ENCODE results near the gene DAB2IP.

The DAB2IP gene

DNA sequence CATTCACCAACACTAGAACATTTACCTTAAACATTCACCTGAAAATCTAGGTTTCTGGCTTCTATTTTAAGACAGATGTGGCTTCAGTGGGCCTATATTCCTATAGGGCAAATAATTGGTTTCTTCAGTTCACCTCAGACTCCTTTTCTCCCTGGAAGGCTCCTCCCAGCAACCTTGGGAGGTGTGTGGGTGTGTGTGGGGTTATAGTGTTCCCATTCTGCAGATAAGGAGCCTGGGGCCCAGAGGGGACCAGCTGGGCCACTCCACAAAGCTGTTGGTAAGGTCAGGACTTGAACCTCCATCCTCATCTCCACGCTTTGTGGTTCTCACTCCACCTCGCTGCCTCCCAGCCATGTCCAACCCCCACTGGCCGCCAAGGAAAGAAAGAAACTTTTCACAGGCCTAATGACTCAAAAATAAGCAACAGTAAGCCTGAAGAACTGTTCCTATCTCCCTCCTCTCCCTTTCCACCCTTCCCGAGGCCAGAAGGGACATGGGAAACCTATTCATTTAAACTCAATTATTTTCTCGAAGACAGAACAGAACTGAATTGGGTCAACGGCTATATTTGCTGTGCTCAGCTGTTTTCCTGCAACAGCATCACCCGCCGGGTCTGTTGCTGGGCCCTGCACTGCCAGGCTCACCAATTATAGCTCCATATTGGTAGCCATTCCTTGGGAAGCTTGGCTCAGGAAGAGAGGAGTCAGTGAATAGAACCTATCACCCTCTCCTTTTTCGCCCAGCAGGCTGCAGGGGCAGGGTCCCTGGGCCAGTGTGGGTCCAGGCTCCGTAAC lies 78.5 kb downstream of the DAB2IP start:
- no peak overlapping the region for H3K4me3 ChIP-seq (ENCODE audit: low read depth, low read length)
- TF ChIP-seq, protein P1, sequence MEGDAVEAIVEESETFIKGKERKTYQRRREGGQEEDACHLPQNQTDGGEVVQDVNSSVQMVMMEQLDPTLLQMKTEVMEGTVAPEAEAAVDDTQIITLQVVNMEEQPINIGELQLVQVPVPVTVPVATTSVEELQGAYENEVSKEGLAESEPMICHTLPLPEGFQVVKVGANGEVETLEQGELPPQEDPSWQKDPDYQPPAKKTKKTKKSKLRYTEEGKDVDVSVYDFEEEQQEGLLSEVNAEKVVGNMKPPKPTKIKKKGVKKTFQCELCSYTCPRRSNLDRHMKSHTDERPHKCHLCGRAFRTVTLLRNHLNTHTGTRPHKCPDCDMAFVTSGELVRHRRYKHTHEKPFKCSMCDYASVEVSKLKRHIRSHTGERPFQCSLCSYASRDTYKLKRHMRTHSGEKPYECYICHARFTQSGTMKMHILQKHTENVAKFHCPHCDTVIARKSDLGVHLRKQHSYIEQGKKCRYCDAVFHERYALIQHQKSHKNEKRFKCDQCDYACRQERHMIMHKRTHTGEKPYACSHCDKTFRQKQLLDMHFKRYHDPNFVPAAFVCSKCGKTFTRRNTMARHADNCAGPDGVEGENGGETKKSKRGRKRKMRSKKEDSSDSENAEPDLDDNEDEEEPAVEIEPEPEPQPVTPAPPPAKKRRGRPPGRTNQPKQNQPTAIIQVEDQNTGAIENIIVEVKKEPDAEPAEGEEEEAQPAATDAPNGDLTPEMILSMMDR (IDR thresholded peaks at IDR 0.05; ENCODE audit: control insufficient read depth, extremely low read depth, insufficient read depth), result no peak
- DNase-seq (ENCODE audit: low read depth), result no peak

DNA sequence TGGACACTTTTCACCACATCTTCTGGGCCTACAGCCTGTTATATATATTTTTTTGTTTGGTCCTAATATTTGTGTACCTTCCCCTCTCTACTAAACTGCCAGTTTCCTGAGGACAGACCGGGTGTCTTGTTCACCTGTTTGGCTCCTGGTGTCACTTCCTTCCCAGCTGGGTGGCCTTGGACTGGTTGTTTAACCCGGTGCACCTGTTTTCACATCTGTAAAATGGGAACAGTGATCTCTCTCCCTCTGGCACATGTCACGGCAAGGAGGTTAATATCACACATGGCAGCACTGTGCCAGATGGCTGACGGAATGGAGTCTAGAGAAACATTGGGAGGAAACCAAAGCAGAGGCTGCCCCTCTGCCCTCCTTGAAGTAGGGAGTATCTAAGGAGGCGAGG lies 79.7 kb downstream of the DAB2IP start:
- no peak overlapping the region for H3K4me3 ChIP-seq (ENCODE audit: low read depth, low read length)
- no peak for DNase-seq (ENCODE audit: low read depth)
- TF ChIP-seq, protein P1 (IDR thresholded peaks at IDR 0.05; ENCODE audit: control insufficient read depth, extremely low read depth, insufficient read depth), result no peak

DNA sequence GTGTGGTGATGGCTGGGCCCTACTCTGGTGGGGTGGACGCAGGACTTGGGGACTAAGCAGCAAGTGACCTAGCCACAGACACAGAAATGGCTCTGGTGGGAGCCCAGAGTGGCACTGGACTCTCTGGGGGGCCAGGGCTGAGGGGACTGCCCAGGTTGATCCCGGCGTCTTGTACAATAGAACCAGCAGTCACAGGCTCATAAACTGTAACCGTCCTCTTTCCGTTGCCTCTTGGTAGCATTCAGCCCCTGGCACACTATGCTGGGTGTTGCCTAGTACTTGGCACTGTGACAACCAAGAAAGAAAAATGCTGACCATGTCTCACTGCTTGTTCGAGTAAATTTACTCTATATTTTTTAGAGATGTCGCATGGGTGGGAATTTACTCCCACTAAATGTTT lies 80.5 kb downstream of the DAB2IP start:
- TF ChIP-seq, protein P1 (IDR thresholded peaks at IDR 0.05; ENCODE audit: control insufficient read depth, extremely low read depth, insufficient read depth), result no peak
- DNase-seq (ENCODE audit: low read depth), result no peak
- no peak overlapping the region for H3K4me3 ChIP-seq (ENCODE audit: low read depth, low read length)

DNA sequence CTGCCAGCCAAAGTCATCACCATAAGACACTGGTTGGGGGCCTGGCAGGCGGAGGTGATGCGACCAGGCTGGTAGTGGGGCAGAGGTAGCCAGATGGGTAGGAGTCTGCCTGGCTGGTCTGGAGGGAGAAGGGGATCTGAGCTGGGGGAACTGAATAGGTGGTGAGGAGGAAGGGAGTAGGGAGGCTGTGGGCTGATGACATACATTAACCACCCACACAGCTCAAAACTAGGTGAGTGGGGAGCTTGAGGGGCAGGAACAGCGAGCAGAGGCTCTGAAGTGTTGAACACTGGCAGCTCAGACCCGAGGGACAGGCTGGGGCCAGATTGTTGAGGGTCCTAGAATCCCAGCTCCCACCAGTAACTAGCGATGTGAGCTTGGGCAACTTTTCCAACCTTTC lies 81.0 kb downstream of the DAB2IP start:
- TF ChIP-seq, protein P1 (IDR thresholded peaks at IDR 0.05; ENCODE audit: control insufficient read depth, extremely low read depth, insufficient read depth), result no peak
- DNase-seq (ENCODE audit: low read depth), result no peak

DNA sequence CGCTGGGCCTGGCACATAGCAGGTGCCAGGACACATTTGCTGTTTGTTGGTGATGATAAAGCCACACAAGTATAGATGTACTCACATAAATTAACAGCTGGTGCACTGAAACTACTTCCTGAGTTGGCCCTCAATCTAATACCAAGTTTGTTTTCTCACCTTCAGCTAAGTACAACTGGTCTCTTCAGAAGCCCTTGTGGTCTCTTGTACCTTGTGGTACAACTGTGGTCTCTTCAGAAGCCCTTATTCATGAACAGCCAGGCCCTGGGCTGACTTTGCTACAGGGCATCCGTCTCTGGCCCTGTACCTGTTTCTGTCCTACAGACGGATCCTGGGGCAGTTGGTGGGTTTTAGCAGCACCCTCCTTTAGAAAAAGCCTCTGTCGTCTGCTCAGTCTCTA lies 81.5 kb downstream of the DAB2IP start:
- no peak overlapping the region for H3K4me3 ChIP-seq (ENCODE audit: low read depth, low read length)
- DNase-seq (ENCODE audit: low read depth), result no peak
- TF ChIP-seq, protein P1 (IDR thresholded peaks at IDR 0.05; ENCODE audit: control insufficient read depth, extremely low read depth, insufficient read depth), result no peak

More for the DNA sequence above, 81.0 kb downstream of the DAB2IP start:
- H3K4me3 ChIP-seq (ENCODE audit: low read depth, low read length), result no peak overlapping the region

DNA sequence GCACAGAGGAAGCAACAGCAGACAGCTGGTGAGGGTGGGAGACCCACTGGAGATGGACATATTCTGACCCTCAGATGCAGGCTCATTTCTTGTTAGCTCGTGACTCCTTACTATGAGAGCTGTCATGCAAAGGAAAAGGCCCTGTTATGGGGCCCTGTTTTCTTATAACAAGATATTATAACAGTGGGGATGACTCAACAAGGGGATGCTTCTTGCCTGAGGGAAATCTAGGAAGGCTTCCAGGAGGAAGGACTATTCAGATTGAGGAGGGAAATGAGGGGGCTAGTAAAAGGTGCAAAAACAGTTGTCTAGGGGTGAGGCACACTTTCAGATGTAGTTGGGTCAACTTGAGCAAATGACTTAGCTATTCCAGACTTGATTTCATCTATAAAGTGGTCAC lies 83.0 kb downstream of the DAB2IP start:
- H3K4me3 ChIP-seq (ENCODE audit: low read depth, low read length), result no peak overlapping the region
- TF ChIP-seq, protein P1 (IDR thresholded peaks at IDR 0.05; ENCODE audit: control insufficient read depth, extremely low read depth, insufficient read depth), result no peak
- no peak for DNase-seq (ENCODE audit: low read depth)
